GM19372 (cell line): ENCODE data around the gene RASSF10.
A peak's percentile ranks its signal among the peaks of the same experiment; 100 is the strongest.

Source experiments
- ATAC-seq: cut with Tn5 transposase; IDR thresholded peaks from one replicate; pipeline ENCODE4 v1.9.1; 2021; ENCODE audit warnings: mild to moderate bottlenecking, low read depth, moderate library complexity; ENCODE audit not compliant: unreplicated experiment

The RASSF10 gene

DNA sequence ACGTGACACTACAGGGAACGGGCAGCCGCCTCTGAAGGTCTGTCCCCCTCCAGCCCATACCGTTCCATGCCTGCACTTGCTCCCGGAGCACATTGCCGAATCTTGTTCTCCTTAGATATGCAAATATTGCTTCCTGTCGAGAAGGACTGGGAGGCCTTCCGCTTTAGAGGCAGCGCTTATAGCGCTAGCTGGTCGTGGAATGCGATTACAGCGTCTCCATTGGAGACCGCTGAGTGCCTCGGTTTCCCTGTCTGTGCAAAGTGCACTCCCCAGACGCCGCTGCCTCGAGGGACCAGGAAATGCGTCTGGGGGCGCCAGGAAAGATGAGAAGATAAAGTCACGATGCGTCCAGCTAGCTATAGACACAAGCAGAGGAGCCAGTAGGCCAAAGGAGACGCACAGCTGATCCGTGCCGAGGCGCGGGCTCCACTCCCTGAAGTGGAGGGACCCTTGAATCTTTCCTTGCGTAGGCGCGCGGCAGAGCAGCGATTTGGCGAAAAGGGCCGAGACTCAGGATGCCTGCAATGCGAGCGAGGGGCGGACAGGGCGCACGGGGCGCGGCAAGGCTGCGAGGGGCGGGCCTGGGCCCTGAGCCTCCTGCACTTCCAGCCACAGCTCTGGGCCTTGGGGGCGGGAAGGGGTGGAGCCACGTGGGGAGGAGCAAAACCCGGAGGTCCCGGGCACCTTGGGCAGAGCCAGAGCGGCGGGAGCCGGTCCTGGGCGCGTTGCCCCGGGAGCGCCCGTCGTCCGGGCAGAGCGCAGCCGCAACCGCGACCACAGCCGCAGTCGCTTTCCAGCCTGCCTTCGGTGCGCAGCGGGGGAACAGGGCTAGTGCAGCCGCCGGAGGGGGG lies at the start of gene RASSF10:
Gene RASSF10, plus strand, starts transcription at position 692 of the 851 bp plus-strand sequence. CDS start 261 bp downstream, outside the sequence.
- ATAC-seq = no peak

DNA sequence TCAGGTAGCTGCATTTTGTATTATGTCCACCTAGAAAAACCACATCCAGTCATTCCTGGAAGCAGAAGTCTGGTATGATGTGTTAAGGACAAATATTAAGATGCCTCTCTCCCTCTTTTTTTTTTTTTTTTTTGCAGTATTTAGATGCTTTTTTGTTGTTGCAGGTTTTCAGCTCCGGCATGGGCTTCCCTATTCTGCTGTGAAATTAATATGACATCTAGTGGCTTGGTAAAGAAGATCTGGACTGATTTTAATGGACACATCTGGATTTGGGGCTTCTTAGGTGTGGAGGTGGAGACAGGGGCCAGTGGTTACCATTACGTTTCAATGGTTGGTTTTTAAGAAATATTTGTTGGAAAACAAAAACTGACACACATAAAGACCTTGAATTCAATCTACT lies 47.5 kb upstream of the RASSF10 start:
- no peak for ATAC-seq

DNA sequence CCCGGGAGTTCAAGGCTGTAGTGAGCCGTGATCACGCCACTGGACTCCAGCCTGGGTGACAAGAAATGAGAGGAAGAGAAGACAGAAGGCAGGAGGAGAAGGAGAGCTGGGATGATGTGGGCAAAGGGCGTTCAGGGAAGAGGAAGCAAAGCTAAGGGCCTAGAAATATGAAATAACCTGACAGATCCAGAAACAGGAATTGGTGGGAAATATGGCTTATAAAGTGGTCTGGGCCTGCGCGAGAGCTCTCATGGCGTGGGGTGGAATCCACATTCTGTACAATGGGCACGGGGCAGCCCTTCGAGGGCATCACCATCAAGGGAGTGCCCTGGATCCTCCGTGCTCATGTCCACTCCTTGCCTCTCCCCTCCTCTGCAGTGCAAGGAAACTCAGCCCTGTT lies 46.8 kb upstream of the RASSF10 start:
- ATAC-seq = no peak

DNA sequence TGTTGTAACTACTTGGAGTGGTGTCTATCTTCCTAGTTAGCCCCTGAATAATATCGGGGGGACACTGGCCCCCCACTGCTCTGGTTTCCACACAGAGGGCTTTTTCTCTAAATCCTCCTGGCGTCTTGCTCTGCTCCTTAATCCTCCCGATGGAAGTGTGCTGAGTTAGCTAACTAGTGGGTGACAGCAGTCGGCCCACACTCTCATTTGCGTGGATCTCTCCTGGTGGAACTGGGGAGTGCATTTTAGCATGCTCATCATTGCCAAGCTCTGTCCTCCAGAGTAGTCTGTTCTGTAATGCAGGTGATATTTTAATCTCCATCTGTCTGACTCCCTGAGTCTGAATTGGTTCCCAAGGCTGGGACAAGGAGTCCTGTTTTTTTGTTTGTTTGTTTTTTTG lies 46.1 kb upstream of the RASSF10 start:
- ATAC-seq = no peak

DNA sequence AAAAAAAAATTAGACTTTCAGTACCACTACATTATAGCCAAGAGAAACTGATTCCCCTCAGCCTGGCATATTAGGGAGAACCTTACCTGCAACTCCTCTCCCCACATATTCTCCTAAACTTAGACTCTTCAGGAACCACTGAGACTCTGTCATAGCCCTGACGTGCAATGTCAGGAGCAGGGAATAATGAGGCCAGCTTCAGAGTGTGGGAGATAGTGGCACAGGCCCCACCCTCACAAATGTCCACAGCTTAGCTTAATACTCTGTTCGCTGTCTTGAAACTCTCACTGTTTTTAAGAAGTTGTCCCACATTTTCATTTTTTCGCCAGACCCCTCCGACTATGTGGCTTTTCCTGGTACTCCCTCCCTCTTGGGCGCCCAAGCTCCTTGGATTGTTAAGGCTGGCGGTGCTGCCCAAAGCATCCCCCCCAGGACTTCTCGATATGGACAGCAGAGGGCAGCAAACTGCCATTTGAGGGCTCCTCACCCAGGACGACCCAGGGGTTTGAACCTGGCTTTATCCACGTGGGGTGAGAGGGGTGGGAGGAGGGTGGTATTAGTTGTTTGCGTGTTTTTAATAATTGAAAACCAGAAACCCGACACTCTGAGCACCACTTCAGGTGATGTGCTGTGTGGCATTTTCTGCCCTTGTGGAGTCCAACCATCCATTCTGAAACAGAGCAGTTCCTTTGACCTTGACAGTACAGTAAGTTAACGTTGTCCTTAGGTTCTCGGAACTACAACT lies 45.2 kb upstream of the RASSF10 start:
- ATAC-seq = peak; percentile 85

DNA sequence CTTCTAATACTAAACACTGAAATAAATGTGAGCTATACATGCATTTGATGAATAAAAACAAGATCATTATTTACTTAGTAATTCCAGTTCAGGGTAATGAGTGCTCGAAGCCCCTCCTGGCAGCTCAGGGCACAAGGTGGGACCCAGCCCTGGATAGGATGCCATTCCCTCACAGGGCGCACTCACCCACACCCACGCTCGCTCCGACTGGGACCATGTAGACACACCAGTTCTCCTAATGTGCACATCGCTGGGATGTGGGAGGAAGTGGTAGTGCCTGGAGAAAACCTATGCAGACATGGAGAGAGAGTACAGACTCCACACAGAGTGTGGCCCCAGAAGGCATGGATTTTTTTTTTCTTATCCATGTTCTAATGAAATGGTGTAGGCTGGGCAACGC lies 44.5 kb upstream of the RASSF10 start:
- ATAC-seq = no peak

DNA sequence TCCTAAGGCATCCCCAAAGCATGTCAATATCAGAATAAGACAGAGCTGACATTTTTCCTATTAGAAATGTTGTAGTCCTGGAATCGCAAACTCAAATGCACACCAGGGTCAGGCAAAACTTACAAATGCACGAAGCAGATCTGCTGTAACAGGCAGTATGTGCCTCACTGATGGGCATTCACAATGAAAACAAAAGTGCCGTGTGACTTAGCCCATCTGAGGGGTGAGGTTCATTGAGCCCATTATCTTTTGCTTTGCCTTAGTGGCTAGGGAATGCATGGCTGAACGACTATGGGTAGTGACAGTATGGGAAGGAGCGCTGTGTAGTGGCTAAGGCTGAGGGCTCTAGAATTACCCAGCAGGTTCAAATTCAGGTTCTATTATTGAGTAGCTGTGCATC lies 43.1 kb upstream of the RASSF10 start:
- no peak for ATAC-seq

DNA sequence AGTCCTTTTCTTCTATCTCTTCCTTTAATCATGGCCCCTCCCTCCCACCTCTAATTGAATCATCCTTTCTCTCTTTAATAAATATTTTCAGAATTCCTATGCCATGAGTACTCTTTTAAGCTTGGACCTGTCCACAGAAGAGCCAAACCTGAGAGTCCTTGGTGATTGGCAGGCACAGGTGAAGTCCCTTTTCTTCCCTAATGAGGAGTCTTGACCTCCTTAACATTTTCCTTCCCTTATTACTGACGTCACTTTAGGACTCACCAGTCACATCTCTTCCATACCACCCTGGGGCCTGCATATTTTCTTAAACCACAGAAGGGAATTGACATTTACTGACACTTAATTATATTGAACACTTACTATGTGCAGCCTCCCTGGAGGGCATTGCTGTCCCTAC lies 41.0 kb upstream of the RASSF10 start:
- ATAC-seq = no peak

DNA sequence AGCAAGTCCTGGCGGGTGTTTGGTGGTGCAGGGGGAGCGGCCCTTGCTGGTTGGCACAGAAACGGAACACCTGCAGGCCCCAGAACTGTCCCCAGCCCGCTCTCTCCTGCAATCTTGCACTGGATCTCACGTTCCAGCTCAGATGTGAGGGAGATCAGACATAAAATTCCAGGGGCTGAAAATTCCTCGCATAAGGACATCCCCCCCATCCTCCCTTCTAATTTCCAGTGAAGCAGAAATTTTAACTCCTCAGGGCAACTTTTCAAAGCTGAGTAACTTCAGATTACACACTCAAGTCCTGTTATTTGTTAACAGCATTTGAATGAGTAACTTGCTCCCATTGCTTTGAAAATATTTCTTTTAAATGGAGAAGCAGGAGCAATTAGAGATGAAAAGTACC lies 40.3 kb upstream of the RASSF10 start:
- ATAC-seq = no peak

DNA sequence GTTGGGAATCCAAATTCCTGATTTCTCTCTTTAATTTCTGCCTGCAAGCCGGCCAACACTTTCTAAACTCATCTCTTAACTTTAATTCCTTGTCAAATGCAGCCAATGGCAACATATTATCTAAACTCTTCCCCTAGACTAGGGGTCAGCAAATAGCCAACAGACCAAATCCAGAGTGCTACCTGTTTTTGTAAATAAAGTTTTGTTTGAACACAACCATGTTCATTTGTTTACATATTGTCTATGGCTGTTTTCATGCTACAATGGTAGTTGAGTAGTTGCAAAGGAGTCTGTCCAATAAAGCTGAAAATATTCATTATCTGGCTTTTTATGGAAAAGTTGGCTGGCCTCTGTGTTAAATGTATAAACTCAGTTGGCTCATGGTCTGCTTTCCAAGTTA lies 37.2 kb upstream of the RASSF10 start:
- ATAC-seq = no peak

DNA sequence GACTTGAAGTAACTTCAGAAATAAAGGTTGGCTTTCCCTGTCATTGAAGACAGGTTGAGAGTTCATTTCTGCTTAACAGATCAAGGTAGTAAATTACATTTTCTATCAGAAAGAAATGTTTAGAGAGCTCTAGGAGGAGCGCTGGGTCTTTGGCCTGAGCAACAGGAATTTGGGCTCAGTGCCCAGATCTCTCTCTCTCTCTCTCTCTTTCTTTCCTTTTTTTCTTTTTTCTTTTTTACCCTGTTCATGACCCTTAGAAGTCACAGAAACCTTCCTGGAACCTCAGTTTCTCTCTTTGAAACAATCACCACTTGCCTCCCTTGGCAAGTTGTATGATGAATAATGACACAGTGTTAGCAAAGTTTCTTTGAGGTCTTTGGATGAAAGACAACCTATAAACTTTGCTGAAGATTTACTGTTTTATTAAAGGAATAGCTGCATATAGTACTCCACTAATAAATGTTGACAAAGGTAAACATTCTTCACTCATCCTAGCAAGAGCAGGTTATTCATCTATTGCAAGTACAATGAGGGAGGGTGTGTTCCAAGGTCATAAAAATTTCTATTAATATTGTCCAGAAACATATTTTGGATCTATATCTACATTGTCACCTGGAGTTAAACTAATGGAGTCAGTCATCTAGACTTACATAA lies 35.5 kb upstream of the RASSF10 start:
- ATAC-seq = no peak

DNA sequence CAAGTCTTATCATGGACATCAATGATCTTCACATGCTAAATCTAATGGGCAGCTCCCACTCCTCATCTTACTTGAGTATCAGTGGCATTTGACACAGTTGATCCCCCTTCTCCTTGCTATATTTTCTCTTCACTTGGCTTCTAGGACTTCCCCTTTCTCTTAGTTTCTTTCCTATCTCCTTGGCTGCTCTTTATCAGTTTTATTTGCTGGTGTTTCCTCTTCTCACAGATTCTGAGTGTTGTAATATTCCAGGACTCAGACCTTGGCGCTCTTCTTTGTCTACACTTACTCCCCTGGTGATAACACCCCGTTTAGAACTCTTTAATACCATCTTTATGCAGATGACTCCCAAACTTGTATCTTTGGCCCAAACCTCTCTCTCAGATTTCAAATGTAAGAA lies 33.9 kb upstream of the RASSF10 start:
- ATAC-seq = no peak

DNA sequence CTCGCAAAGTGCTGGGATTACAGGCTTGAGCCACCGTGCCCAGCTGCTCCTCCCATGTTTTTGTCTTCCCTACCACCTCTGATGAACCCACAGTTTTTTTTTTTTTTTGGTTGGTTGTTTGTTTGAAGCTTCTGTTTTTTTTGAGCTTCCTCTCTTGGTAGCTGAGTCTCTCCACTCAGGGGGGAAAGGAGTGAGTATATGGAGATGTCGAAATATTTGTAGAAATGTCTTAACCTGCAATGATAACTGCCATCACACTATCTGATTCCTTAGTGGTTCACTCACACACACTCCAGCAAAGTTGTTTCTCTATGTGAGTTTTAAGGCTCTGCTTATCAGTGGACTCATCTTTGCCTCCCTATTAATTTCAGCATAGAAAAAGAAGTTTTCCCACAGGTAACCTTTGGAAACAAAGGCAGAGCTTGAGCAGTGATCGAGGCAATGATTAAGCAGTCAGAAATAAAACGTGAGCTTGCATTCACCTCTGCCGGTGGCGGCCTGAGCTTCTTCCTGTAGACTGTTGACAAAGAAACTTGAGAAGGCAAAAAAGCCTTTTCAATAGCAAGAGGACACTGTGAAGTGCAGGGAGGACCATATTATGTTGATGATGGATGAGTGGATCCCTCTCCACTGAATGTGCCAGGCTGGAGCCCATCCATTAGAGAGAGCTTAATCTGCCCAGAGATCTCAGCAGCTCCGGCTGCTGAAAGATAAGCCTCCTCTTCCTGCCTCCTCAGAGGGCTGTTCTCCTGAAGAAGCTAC lies 29.0 kb upstream of the RASSF10 start:
- no peak for ATAC-seq

DNA sequence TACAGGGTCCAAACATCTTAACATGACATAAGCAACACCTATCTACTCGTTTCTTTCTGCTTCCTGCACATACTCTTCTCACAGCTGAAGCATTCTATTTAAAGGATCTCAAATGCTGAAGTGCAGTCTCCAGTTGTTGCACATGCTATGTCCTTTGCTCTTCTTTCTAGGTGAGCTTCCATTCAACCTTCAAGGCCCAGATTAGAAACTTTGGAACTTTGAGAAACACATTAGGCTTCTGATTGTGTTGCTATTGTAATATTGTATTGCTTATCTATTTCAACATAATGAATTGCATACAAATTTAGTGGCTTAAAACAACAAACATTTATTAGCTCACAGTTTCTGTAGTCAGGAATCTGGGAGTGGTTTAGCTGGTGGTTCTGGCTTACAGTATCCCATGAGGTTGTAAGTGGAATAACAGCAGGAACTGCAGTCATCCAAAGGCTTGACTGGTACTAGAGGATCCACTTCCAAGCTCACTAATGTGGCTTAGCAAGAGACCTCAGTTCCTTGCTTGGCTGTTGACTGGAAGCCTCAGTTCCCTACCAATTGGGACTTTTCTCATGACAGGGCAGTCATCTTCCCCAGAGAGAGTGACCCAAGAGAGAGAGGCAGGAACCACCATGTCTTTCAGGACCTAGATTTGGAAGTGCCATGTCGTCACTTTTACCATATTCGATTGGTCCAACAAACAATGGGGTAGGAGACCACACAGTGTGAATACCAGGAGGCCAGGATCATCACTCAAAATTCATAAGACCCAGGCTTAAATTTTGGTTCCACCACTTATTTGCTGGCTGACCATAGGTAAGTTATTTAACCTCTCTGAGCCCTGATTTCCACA lies 27.2 kb upstream of the RASSF10 start:
- ATAC-seq = no peak

DNA sequence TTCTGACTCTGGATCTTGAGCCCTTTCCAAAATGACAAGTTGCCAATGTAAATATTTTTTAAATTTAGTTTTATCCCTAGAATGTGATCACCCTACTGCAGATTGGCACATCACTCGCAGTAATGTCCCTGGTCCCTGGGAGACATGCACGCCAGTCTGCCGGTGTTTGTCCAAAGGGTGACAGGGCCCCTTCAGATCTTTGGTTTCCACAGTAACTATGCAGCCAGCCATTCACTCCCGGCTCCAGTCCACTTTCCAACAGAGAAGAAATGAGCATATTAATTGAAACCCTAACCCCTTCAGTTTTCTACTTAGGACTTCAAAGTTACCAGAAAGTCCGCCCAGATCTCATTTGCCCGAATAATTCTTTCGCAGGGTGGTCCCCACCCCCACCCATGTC lies 25.8 kb upstream of the RASSF10 start:
- no peak for ATAC-seq

DNA sequence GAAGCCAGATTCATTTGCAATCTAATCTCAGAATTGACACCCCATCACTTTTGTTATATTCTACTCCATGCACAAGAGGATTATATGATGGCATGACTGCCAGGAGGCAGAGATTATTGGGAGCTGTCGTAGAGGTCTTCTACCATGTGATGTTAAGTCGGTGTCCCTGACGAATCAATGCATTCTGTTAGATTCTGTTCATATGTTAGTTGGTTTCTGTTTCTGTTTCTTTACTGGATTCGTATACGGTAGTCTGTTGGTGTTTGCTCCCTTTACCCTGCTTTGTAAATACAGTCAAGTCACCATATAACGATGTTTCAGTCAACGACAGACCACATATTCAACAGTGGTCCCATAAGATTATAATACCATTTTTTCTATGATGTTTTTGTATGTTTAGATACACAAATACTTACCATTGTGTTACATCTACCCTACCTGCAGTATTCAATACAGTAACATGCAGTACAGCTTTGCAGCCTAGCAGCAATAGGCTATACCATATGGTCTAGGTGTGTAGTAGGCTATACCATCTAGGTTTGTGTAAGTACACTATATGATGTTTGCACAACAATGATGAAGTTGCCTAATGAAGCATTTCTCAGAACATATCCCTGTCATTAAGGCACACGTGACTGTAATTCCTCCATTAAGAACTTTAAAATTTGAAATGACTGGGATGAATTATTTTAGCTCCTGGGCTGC lies 22.8 kb upstream of the RASSF10 start:
- ATAC-seq = no peak

DNA sequence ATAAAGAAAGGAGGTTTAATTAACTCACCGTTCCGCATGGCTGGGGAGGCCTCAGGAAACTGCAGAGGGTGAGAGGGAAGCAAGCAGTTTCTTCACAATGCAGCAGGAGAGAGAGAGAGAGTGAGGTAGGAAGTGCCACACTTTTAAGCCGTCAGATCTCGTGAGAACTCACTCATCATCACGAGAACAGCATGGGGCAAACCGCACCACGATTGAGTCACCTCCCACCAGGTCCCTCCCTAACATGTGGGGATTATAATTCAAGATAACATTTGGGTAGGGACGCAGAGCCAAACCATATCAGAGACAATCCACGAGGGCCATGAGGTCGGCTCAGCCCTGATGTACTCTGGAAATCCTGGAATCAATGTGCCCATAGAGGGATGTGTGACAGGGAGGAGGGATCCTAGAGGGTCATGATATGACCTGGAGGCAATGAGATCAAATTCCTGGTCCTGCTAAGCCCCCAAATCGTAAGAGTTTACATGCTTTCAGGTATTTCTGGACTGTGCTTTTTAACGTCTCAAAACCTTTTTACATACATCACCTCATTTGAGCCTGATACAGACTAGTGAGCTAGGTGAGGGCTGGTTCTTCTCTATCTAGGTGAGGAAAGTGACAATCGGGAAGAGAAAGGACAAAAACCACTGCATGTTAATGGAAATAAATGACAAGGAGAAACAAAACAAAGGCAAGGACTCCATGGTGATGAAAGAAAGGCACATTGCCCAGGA lies 19.5 kb upstream of the RASSF10 start:
- ATAC-seq = no peak

DNA sequence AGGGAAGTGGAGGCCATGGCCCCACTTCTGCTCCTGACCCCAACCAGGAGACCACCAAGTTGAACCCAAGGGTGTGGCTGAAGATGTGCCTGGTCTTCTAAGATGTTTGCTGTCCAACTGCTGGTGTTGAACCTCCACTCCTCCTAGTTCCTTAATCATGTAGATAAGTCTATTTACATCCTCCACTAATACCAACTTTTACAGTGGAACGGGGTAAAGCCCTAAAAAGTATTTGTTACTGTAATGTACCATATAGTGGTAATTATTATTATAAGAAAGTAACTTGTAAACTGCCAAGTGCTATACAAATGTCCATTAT lies 19.0 kb upstream of the RASSF10 start:
- ATAC-seq = no peak

DNA sequence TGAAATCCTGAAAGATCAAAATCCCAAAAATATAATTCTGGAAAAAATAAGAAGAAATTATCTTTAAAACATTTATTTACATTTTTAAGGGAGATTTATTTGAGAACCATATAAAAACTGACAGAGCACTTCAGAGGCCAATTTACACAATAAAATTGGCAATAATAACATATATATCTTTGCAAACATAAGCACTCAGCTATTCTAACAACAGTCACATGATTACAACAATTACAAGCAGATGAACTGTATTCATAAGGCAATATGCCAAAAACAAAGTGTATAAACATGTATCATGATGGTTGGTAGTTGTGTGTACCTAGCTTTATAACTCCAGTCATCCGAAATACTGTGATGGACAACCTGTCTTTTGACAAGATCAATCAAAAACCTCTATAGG lies 17.7 kb upstream of the RASSF10 start:
- ATAC-seq = no peak
